GM12875 (cell line): ENCODE results near the gene AIFM2.
"Not testable (repeated sequence)": the region's sequence is repeated elsewhere in the genome, so short reads cannot be mapped to it uniquely, and the experiment has no call there.

Experiments
- H3K4me3 ChIP-seq: one replicate; pipeline ENCODE4 v1.5.1; 2011; ENCODE audit warnings: low read depth, low read length, control low read depth
- CTCF ChIP-seq: IDR thresholded peaks from 2 replicates; pipeline ENCODE4 v1.5.1; 2011; ENCODE audit warnings: low read depth, mild to moderate bottlenecking, control low read depth, inconsistent platforms, low read length, moderate library complexity, borderline replicate concordance; ENCODE audit not compliant: insufficient read depth

Gene AIFM2

DNA sequence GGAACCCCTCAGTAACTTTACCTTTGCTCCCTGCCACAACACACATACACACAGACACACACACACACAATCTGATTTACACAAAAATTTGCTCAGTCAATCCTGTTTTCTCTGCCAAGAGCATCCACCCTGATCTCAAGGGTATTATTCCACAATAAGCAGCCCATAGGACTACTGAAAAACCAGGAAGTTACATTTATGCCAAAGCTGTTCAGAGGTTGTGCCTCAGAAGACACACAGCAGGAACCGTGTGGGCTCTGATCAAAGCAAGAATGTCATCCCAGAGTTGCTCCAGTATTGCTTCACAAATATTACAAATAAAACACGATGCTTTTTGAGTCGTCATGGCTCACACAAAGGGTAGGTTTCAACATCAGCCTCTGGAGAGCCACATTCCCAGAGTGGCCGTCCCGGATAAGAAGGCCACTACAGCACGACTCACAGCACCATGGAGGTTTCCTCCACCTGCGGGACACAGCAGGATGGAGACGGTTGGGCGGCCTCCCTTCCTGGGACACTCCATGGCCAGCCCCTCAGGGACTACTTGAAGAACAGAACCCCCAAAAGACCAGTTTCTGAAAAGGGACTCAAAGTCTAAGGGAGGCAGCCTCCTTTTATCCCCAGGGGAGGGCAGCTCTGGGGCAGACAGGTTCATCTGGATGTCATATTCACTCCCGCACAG, 1.6 kb downstream of the AIFM2 start:
- TF ChIP-seq CTCF: no peak

GRCh38 chr10:70126700-70127395, 5.8 kb downstream of the AIFM2 start:
- H3K4me3 ChIP-seq: no peak overlapping the region
- no peak for TF ChIP-seq CTCF

More for the DNA sequence above, 1.6 kb downstream of the AIFM2 start:
- H3K4me3 ChIP-seq: no peak overlapping the region

- TF ChIP-seq CTCF: no peak
- no peak overlapping the region for H3K4me3 ChIP-seq
Observed at GRCh38 chr10:70125918-70126552, 6.6 kb downstream of the AIFM2 start.

DNA sequence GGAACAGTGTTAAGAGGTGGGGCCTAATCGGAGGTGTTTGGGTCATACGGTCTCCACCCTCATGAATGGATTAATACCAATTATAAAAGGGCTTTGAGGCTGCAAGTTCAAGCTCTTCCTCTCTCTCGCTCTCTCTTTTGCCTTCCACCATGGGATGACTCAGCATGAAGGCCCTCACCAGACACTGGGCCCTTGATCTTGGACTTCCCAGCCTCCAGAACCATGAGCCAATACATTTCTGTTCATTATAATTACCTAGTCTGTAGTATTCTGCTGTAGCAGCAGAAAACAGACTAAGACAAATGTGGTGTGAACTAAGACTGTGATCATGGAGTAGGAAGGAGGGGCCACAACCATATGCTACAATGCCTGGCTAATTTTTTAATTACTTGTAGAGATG, 7.7 kb downstream of the AIFM2 start:
- no peak for TF ChIP-seq CTCF
- no peak overlapping the region for H3K4me3 ChIP-seq

DNA sequence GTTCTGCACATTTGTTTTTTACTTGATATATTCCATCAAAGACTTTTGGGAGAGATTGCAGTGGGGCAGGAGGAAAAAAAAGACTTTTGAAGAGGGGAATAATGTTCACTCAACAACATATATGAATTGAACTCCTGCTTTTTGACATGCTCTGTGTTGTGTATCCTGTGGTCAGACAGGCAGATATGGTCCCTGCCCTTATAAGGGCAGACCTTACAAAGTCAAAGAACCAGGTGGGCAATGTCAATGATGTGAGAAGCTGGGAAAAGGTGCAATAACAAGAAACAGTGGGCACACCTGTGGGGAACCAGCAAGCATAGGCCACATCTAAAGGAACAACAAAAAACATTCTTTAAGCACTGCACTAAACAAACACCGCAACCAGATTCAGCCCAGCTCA, 8.2 kb downstream of the AIFM2 start:
- TF ChIP-seq CTCF: no peak
- H3K4me3 ChIP-seq: no peak overlapping the region

- no peak for TF ChIP-seq CTCF
Observed at GRCh38 chr10:70123817-70124216, 8.8 kb downstream of the AIFM2 start.

DNA sequence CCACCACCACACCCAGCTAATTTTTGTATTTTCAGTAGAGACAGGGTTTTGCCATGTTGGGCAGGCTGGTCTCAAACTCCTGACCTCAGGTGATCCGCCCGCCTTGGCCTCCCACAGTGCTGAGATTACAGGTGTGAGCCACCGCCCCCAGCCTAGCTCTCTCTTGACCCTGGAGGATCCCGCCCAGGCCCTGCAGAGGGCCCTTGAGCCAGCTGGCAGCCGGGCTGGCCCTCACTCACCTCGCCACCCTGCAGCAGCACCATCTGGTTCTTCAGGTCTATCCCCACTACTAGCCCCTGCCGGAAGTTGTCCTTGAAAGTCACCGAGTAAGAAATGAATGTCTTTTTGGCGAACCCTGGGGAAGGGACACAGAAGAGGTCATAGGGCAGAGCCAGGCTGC, 9.5 kb downstream of the AIFM2 start:
- H3K4me3 ChIP-seq: not testable (repeated sequence)

More at GRCh38 chr10:70123817-70124216, 8.8 kb downstream of the AIFM2 start:
- no peak overlapping the region for H3K4me3 ChIP-seq
